Measurements from ENCODE around the gene CYP27B1. TPM values are rescaled to one million over a fixed set of nuclear protein-coding genes. Genes with fewer than 3 reads are reported as not detected.

CYP27B1 gene
- total RNA-seq, 1 experiment from 2014 or later = 11.6 TPM

GRCh38 chr12:57764662-57765002 is 2.2 kb downstream of the CYP27B1 start:
- Histone ChIP-seq H3K36me3 (ENCODE audit: control insufficient read depth in 1 of 2, insufficient read depth in 2 of 2, low read length in 2 of 2) (peaks cover 10 to 15% of the 10 kb centered on the region in 2 experiments; a peak in 3 of 4 replicates), H3K9ac (ENCODE audit: low read length) (peak overlapping the region; percentile 81), H2AFZ (ENCODE audit: low read depth, low read length, poor library complexity, severe bottlenecking) (peak overlapping the region; percentile 79), H3K79me2 (ENCODE audit: insufficient read depth, low read length) (no peaks in the 10 kb centered on the region; the same call in 1 of the 2 replicates), H3K27ac (ENCODE audit: low read depth, low read length) (peak overlapping the region; percentile 73), H3K9me2 (ENCODE audit: insufficient read depth) (no peaks in the 10 kb centered on the region), H3K27me3 (ENCODE audit: insufficient read depth, low read length) (no peaks in the 10 kb centered on the region), H3K4me2 (ENCODE audit: low read length) (peak overlapping the region; percentile 100), H3K4me1 (ENCODE audit: control insufficient read depth in 1 of 2, insufficient read depth in 2 of 2, low read length in 2 of 2) (peaks cover 11 to 40% of the 10 kb centered on the region in 2 experiments), H4K20me1 (ENCODE audit: insufficient read depth) (no peaks in the 10 kb centered on the region), H3K4me3 (replicated peaks in 1 of 2; ENCODE audit: low read depth in 1 of 2, low read length in 2 of 2) (peak overlapping the region; percentile 72 to 81), H3K9me3 (ENCODE audit: control insufficient read depth in 1 of 2, insufficient read depth in 1 of 2, low read depth in 1 of 2, low read length in 2 of 2) (no peaks in the 10 kb centered on the region)
- ChIA-PET RAD21 (ENCODE audit: low non-redundant PET in 1 of 2, low total read pairs in 2 of 2, uncharacterized antibody in 2 of 2, unreplicated experiment in 2 of 2) (no interaction called here), CTCF (interaction anchor here (4.0 kb wide), 1 partner anchor 8 kb away, joined by 51 read pairs; no protein-coding TSS in a partner anchor), POLR2A (interaction anchor here (0.7 to 0.9 kb wide), 2 partner anchors 20 to 177 kb away, joined by 3 to 4 read pairs; partner anchors contain the start of genes ATP23 and TSPAN31)
- no TSS peak for BruUV-seq (replicated peaks)
- TF ChIP-seq ATF3 (IDR thresholded peaks at IDR 0.05) (no peak), ZBTB33 (IDR thresholded peaks at IDR 0.05; ENCODE audit: extremely low read depth, insufficient replicate concordance, low read length) (no peak), SIN3A (IDR thresholded peaks at IDR 0.05; ENCODE audit: low read depth) (no peak), EGR1 (IDR thresholded peaks at IDR 0.05; ENCODE audit: low read depth) (no peak), YY1 (IDR thresholded peaks at IDR 0.05; ENCODE audit: extremely low read depth, insufficient replicate concordance, low read depth, low read length) (peak; percentile 4), EZH2 (IDR thresholded peaks at IDR 0.05) (no peak), MAX (IDR thresholded peaks at IDR 0.05) (no peak), SRF (IDR thresholded peaks at IDR 0.05; ENCODE audit: low read depth) (no peak), JUND (IDR thresholded peaks at IDR 0.05) (no peak), REST (IDR thresholded peaks at IDR 0.05; ENCODE audit: low read depth) (no peak), POLR2AphosphoS5 (IDR thresholded peaks at IDR 0.05; ENCODE audit: low read depth, low read length) (peak; percentile 77), TCF7L2 (IDR thresholded peaks at IDR 0.05; ENCODE audit: borderline replicate concordance, extremely low read depth, insufficient read depth, insufficient read length) (no peak), ELF1 (IDR thresholded peaks at IDR 0.05; ENCODE audit: borderline replicate concordance, low read depth) (no peak), POLR2A (IDR thresholded peaks at IDR 0.05; ENCODE audit: borderline replicate concordance, extremely low read depth, insufficient read depth, insufficient read length) (no peak), EZH2phosphoT487 (IDR thresholded peaks at IDR 0.05; ENCODE audit: borderline replicate concordance) (no peak), SP1 (IDR thresholded peaks at IDR 0.05; ENCODE audit: low read depth) (no peak), CTCF (IDR thresholded peaks at IDR 0.05 in 2 of 3, conservative IDR thresholded peaks at IDR 0.05 in 1 of 3; ENCODE audit: borderline replicate concordance in 1 of 3, insufficient read depth in 1 of 3, low read depth in 2 of 3, low read length in 2 of 3) (no peak)
- no peak for DNase-seq (ENCODE audit: low read depth, low spot score)
- peak; percentile 33 for ATAC-seq
- intact Hi-C loops (cut with micrococcal nuclease) = no loop called here

All from HCT116 (cell line).